ENCODE results near the gene ZNF526.

ZNF526 gene

DNA sequence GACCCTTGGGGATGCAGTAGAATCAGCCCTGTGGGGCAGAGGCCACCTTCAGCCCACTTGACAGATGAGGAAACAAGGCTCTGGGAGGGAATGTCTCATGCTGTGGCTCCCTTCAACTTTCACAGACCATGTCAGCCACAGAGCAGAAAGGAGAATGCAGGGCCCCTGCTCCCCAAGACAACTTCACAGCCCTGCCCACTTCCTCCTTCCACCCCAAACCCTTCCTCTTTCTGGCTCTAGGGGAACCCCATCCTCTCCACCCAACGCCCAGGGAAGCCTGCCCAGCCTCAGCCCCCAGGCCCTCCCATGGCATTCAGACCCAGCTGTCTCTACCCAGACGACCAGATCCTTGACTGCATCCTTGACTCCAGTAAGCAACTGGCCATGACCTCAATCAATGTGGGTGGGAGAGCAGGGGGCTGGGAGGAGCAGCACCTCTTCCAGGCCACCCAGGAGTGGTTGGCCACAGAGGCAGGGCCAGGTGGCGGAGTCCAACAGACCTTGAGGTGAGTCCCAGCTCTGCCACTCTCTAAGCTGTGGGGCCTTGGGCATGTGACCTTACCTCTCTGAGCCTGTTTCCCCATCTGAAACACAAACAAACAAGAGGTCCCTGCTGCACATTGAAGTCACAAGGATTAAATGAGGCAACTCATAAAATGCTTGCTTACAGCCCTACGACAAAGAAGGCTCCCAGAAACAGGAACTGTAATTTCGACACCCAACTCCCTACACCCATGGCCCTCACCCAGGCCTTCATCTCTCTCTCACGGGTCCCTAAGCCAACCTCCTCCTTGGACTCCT is 18.4 kb upstream of the ZNF526 start:
- no peak overlapping the region for H3K27ac ChIP-seq
- DNase-seq, result peak in 1 of 2 donors; percentile 73
- H3K4me1 ChIP-seq, result peaks cover 0 to 7% (median 0%) of the 10 kb centered on the region in 4 donors
- no peak overlapping the region for H3K4me3 ChIP-seq
- intact Hi-C loops (cut with DNase I; ENCODE audit: low total_unique reads), result no loop called here
- no peak for TF ChIP-seq CTCF (IDR thresholded peaks at IDR 0.05)
- H3K36me3 ChIP-seq, result peaks cover 38 to 100% (median 91%) of the 10 kb centered on the region in 3 donors
- H3K9me3 ChIP-seq, result no peaks in the 10 kb centered on the region
- H3K27me3 ChIP-seq, result no peaks in the 10 kb centered on the region

- Histone ChIP-seq H3K36me3 (peaks cover 45 to 100% (median 95%) of the 10 kb centered on the region in 3 donors), H3K4me1 (peaks cover 0 to 8% (median 0%) of the 10 kb centered on the region in 4 donors)
Observed at GRCh38 chr19:42202290-42202880, 17.7 kb upstream of the ZNF526 start.

DNA sequence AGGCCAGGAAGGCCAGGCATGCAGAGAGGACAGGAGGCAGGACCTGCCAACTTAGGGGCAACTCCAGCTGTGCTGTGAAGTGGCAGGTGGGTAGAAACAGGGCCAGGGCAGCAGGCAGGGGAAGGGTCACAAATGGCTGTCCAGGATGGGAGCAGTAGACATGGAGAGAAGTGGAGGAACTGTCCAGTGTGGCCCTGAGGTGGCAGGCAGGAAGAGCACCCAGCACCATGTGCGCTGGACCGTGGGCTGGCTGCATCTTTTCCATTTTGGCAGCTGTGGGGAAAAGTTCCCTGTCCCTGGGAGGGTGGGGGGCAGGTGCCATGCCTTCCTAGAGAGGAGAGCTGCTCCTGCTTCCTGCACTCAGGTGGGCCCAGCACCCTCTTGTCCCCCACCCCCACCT is 16.4 kb upstream of the ZNF526 start:
- H3K4me3 ChIP-seq, result no peak overlapping the region
- DNase-seq, result no peak
- no peak overlapping the region for H3K27ac ChIP-seq
- H3K9me3 ChIP-seq, result no peaks in the 10 kb centered on the region
- peaks cover 0 to 18% (median 0%) of the 10 kb centered on the region in 4 donors for H3K4me1 ChIP-seq
- no peaks in the 10 kb centered on the region for H3K27me3 ChIP-seq
- H3K36me3 ChIP-seq, result peaks cover 50 to 100% (median 94%) of the 10 kb centered on the region in 3 donors
- no peak for TF ChIP-seq CTCF (IDR thresholded peaks at IDR 0.05)
- intact Hi-C loops (cut with DNase I; ENCODE audit: low total_unique reads), result no loop called here

More at GRCh38 chr19:42202290-42202880, 17.7 kb upstream of the ZNF526 start:
- TF ChIP-seq CTCF (IDR thresholded peaks at IDR 0.05), result no peak
- no peaks in the 10 kb centered on the region for H3K9me3 ChIP-seq
- H3K27ac ChIP-seq, result no peak overlapping the region
- no peak overlapping the region for H3K4me3 ChIP-seq
- intact Hi-C loops (cut with DNase I; ENCODE audit: low total_unique reads), result no loop called here
- DNase-seq, result no peak
- H3K27me3 ChIP-seq, result no peaks in the 10 kb centered on the region

- no peak for TF ChIP-seq CTCF (IDR thresholded peaks at IDR 0.05)
- Histone ChIP-seq H3K9me3 (no peaks in the 10 kb centered on the region), H3K36me3 (peaks cover 50 to 100% (median 94%) of the 10 kb centered on the region in 3 donors), H3K27me3 (no peaks in the 10 kb centered on the region), H3K4me1 (peaks cover 0 to 12% (median 0%) of the 10 kb centered on the region in 4 donors), H3K4me3 (no peak overlapping the region), H3K27ac (no peak overlapping the region)
- DNase-seq, result no peak
- intact Hi-C loops (cut with DNase I; ENCODE audit: low total_unique reads), result no loop called here
Observed at GRCh38 chr19:42204664-42205063, 15.4 kb upstream of the ZNF526 start.

DNA sequence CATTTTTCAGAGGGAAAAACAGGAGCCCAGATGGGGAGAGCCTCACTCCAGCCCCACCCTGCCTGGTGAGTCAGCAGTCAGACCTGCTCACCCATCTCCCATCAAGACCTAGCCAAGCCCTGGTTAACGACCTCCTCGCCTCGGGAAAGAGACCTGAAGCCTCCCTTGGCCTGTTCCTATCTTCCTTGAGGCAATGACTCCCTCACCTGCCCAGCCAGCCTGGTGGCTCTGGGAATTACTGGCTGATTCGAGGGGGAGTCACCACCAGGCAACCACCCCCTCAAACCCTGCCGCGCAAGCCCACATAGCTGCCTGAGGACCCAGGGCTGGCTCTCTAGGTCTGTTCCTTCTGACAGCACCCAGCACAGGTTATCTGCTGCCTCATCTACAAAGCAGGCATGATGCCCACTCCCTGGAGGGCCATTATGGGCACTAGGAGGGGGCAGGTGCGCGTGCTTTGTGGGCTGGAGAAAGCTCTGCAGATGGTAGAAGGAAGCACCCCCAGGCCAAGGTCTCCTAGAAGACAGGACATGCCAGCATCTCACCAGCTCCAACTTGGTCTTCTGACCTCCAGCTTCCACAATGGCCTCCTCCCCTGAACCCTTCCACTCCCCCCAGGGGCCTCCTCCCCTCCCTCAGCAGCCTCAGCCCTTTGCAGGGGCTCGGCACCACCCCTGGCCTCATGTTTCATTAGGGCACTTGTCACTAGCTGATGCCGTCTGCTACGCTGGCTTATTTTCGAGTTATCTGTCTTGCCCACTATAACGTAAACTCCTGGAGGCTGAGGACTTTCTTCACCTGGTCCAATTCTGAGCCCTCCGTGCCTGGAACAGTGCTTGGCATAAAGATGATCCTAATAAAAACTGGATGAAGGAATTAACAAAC is 13.0 kb upstream of the ZNF526 start:
- Histone ChIP-seq H3K4me1 (peaks cover 0 to 12% (median 0%) of the 10 kb centered on the region in 4 donors), H3K36me3 (peaks cover 52 to 99% (median 83%) of the 10 kb centered on the region in 3 donors), H3K27ac (no peak overlapping the region), H3K27me3 (no peaks in the 10 kb centered on the region), H3K4me3 (no peak overlapping the region), H3K9me3 (no peaks in the 10 kb centered on the region)
- no peak for DNase-seq
- intact Hi-C loops (cut with DNase I; ENCODE audit: low total_unique reads), result no loop called here
- TF ChIP-seq CTCF (IDR thresholded peaks at IDR 0.05), result no peak

Measured in tibial artery (tissue), 4 donors.